Stimulated activated naive CD4-positive, alpha-beta T cell (primary cell): Measurements from ENCODE around the gene CNOT6.
A peak's percentile ranks its signal among the peaks of the same experiment; 100 is the strongest.
"Not testable (repeated sequence)": the region's sequence is repeated elsewhere in the genome, so short reads cannot be mapped to it uniquely, and the experiment has no call there.

Experiments
- DNase-seq, 6 experiments: peaks; one replicate each; lab custom pipeline; 2025; lab: John Stamatoyannopoulos, UW

Gene CNOT6

GRCh38 chr5:180494060-180494509, at the start of gene CNOT6:
TSS of gene CNOT6 (plus strand) at chr5:180494379. CDS start at chr5:180529277, 34,898 bp downstream.
- peak; percentile 88 to 95 (median 92) for DNase-seq

GRCh38 chr5:180454752-180455151, 39.4 kb upstream of the CNOT6 start:
- no peak for DNase-seq

- no peak for DNase-seq
Observed at GRCh38 chr5:180455872-180456271, 38.3 kb upstream of the CNOT6 start.

- no peak for DNase-seq
Observed at GRCh38 chr5:180456792-180457191, 37.4 kb upstream of the CNOT6 start.

GRCh38 chr5:180458852-180459673, 35.1 kb upstream of the CNOT6 start:
- not testable (repeated sequence) for DNase-seq

- DNase-seq: not testable (repeated sequence)
Observed at GRCh38 chr5:180459674-180460142, 34.5 kb upstream of the CNOT6 start.

- no peak for DNase-seq
Observed at GRCh38 chr5:180460834-180461233, 33.3 kb upstream of the CNOT6 start.

- no peak for DNase-seq
Observed at GRCh38 chr5:180461303-180461702, 32.9 kb upstream of the CNOT6 start.

- DNase-seq: no peak
Observed at GRCh38 chr5:180463216-180463900, 30.8 kb upstream of the CNOT6 start.

GRCh38 chr5:180463916-180464602, 30.1 kb upstream of the CNOT6 start:
- DNase-seq: no peak

GRCh38 chr5:180464603-180464970, 29.6 kb upstream of the CNOT6 start:
- DNase-seq: no peak

- DNase-seq: not testable (repeated sequence)
Observed at GRCh38 chr5:180465052-180465451, 29.1 kb upstream of the CNOT6 start.

GRCh38 chr5:180466316-180466715, 27.9 kb upstream of the CNOT6 start:
- no peak for DNase-seq

GRCh38 chr5:180467028-180467975, 26.9 kb upstream of the CNOT6 start:
- DNase-seq: no peak

GRCh38 chr5:180467989-180468731, 26.0 kb upstream of the CNOT6 start:
- no peak for DNase-seq

- DNase-seq: no peak
Observed at GRCh38 chr5:180468732-180469585, 25.2 kb upstream of the CNOT6 start.

GRCh38 chr5:180469586-180469865, 24.7 kb upstream of the CNOT6 start:
- DNase-seq: no peak

- no peak for DNase-seq
Observed at GRCh38 chr5:180469866-180470265, 24.3 kb upstream of the CNOT6 start.

GRCh38 chr5:180470361-180470760, 23.8 kb upstream of the CNOT6 start:
- DNase-seq: no peak
